CD4-positive, alpha-beta T cell treated with Interleukin-15 for 4 hours (primary cell): ENCODE measurements around the gene EHBP1.
"Not testable (repeated sequence)": the region's sequence is repeated elsewhere in the genome, so short reads cannot be mapped to it uniquely, and the experiment has no call there.

Experiments used
- DNase-seq: peaks from one replicate; pipeline ENCODE4 v3.0.0-alpha.2; 2020; ENCODE audit warnings: low spot score

EHBP1 gene

DNA sequence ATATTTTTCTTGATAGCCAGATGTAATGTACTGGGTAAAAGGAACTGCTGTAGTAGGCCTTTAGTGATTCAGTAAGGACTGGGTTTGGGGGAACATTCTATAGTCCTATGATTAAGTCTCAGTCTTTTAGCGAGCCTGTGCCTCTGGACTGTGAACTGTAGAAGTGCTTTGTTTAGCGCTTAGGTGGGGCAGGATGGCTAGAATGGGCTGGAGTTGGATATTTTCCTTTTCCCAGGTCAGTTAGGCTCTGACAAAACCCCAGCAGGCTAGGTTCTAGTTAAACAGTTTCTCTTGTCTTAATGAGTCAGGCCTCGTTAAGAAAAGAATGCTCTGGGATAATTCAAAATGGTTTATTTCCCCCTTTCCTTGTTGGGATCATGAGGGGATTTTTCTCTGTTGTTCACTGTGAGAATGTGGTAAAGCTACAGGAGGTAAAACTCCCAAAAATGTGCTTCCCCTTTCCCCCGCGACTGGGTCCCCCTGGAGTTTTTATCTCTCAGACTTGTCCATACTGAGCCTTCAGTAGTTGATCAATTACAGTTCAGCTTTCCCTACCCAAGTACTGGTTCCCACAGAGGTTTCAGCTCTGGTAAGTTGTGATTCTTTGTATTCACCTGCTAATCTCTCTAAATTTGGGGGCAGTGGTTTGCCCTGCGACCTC, 31.5 kb downstream of the EHBP1 start:
- no peak for DNase-seq

GRCh38 chr2:62738981-62739936, 33.7 kb downstream of the EHBP1 start:
- DNase-seq = no peak

DNA sequence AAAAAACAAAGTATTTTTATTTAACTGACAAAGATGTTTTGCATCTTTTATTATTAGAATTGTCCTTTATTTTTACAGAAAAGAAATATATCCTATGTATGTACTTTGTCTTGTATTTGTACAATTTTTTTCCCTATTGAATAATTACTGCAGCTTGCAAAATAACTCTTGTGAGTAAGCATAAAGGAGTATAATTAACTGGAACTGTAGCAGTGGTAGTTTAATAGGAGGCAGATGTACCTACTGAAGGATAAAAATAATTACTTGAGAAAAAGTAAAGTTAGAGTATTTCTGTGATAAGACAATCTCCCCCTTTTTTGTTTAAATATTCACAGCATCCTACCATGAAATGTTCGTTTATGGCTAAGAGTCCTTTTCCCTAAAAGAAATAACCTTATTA, 34.7 kb downstream of the EHBP1 start:
- DNase-seq = no peak

- no peak for DNase-seq
These were observed 35.6 kb downstream of the EHBP1 start for GRCh38 chr2:62741127-62741526.

GRCh38 chr2:62741954-62742722, 36.6 kb downstream of the EHBP1 start:
- DNase-seq = no peak

DNA sequence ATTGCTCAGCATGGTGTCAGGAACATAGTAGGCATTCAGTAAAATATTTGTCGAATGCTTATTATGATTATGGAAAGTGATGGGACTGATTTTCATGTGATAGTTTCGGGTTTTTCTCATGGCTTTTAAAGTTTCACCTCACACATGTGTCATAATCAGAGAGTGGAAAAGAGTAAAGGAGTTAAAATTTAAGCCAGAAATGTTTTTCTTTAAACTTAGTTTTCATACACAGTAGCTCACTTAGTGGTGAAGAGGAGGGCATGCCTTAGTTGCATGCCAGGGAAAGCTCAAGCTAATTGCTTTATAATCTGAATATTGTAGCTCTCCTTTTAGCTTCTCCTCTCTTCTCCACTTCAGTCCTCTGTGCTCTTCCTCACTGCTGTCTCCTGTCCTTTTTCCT, 38.0 kb downstream of the EHBP1 start:
- DNase-seq = no peak

GRCh38 chr2:62744603-62745002, 39.1 kb downstream of the EHBP1 start:
- DNase-seq = no peak

GRCh38 chr2:62745891-62746481, 40.5 kb downstream of the EHBP1 start:
- DNase-seq = no peak

DNA sequence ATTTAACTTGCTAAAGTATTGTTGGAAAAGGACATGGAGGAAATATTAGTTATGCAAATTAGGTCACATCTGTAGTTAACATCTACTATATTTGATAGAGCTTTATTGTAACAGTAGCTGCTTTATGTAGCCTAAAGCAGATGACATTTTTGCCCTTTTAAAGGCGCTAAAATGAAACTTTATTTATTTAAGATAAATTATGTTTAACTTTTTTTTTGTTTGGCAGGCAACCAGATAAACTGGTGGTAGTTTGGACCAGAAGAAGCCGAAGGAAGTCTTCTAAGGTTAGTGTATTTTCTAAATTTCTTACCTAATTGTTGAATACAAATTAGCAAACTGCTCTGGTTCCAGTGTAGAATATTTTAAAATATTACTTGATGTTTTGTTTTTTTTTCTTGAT, 41.7 kb downstream of the EHBP1 start:
- DNase-seq = no peak

GRCh38 chr2:62747876-62748275, 42.4 kb downstream of the EHBP1 start:
- no peak for DNase-seq

GRCh38 chr2:62749111-62749510, 43.6 kb downstream of the EHBP1 start:
- not testable (repeated sequence) for DNase-seq

DNA sequence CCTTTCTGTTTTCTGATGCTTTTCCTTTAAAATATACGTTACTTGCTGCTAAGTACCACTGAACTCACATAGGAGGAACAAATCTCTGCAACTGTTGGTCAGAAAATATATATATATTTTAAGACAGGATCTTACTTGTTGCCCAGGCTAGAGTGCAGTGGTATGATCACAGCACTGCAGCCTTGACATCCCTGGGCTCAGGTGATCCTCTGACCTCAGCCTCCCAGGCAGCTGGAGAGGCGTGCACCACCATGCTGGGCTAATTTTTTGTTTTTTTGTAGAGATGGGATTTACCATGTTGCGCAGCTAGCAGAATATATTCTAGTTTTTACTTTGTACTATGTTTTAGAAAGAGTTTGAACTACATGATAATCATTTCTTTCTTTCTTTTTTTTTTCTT, 51.5 kb downstream of the EHBP1 start:
- DNase-seq = no peak

- no peak for DNase-seq
These were observed 54.5 kb downstream of the EHBP1 start for GRCh38 chr2:62760026-62760425.

- no peak for DNase-seq
These were observed 55.0 kb downstream of the EHBP1 start for GRCh38 chr2:62760555-62760954.

GRCh38 chr2:62765619-62766376, 60.3 kb downstream of the EHBP1 start:
- DNase-seq = no peak

- DNase-seq = no peak
These were observed 63.1 kb downstream of the EHBP1 start for GRCh38 chr2:62768615-62769014.

DNA sequence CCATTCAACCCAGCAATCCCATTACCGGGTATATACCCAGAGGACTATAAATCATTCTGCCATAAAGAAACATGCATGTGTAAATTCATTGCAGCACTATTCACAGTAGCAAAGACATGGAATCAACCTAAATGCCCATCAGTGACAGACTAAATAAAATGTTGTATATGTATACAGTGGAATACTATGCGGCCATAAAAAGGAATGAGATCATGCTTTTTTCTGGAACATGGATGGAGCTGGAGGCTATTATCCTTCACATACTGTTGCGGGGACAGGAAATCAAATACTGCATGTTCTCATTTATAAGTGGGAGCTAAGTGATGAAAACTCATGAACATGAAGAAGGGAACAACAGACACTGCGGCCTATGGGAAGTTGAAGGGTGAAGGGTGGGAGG, 65.1 kb downstream of the EHBP1 start:
- no peak for DNase-seq

- DNase-seq = peak; percentile 35
These were observed 69.2 kb downstream of the EHBP1 start for GRCh38 chr2:62774555-62775366.

- DNase-seq = no peak
These were observed 69.8 kb downstream of the EHBP1 start for GRCh38 chr2:62775367-62775668.

GRCh38 chr2:62783679-62784078, 78.2 kb downstream of the EHBP1 start:
- no peak for DNase-seq

- DNase-seq = no peak
These were observed 78.8 kb downstream of the EHBP1 start for GRCh38 chr2:62784341-62784740.
